ENCODE measurements around the gene AK1. TPM values are rescaled to one million over a fixed set of nuclear protein-coding genes. Genes with fewer than 3 reads are reported as not detected.

Gene AK1
- total RNA-seq, 2 donors from 2014 or later, result 22.2 to 123 TPM

Small RNA genes within 50 kb of the gene (microRNA-seq; reads per million reads assigned to microRNA genes)
- gene MIR4672, result not detected

Small RNA genes within 50 kb of the gene (small RNA-seq; reads per million reads assigned to genes)
- gene MIR4672, result 0 reads per million in 2 donors
- 0 reads per million in 2 donors for gene RF00019
- gene RNA5SP296, result 0 reads per million in 2 donors

Other genes starting within 250 kb of the AK1 start
- 1 to 10 TPM in 1 of 2 donors, not detected in 1; 2.8 TPM for gene CFAP157, start 170.7 kb downstream of the AK1 start, total RNA-seq
- gene PTRH1, start 162.0 kb downstream of the AK1 start, total RNA-seq, result 10 to 100 TPM; 25.4 to 28.6 TPM
- 1 to 10 TPM in 1 of 2 donors, not detected in 1; 3.4 TPM for gene TTC16, start 161.6 kb downstream of the AK1 start, total RNA-seq
- 10 to 100 TPM; 20.4 to 24.1 TPM for gene TOR2A, start 142.4 kb downstream of the AK1 start, total RNA-seq
- gene SH2D3C, start 99.0 kb downstream of the AK1 start, total RNA-seq, result 10 to 100 TPM in 1 of 2 donors, 1 to 10 TPM in 1; 5.5 to 11.4 TPM
- gene CDK9, start 91.6 kb downstream of the AK1 start, total RNA-seq, result 100 to 1,000 TPM in 1 of 2 donors, 10 to 100 TPM in 1; 60.3 to 130 TPM
- 100 to 1,000 TPM; 117 TPM for gene FPGS, start 74.8 kb downstream of the AK1 start, total RNA-seq
- 100 to 1,000 TPM in 1 of 2 donors, 10 to 100 TPM in 1; 24.3 to 336 TPM for gene ENG, start 23.0 kb downstream of the AK1 start, total RNA-seq
- 10 to 100 TPM; 46.4 to 95.1 TPM for gene ST6GALNAC6, start 21.9 kb upstream of the AK1 start, total RNA-seq
- gene ST6GALNAC4, start 39.4 kb upstream of the AK1 start, total RNA-seq, result 10 to 100 TPM; 21.8 to 47.0 TPM
- gene PIP5KL1, start 53.1 kb upstream of the AK1 start, total RNA-seq, result 10 to 100 TPM in 1 of 2 donors, 1 to 10 TPM in 1; 3.1 to 16.5 TPM
- 10 to 100 TPM; 28.1 to 28.2 TPM for gene DPM2, start 60.2 kb upstream of the AK1 start, total RNA-seq
- 10 to 100 TPM; 23.4 to 84.6 TPM for gene EEIG1, start 103.3 kb upstream of the AK1 start, total RNA-seq
- gene NAIF1, start 189.6 kb upstream of the AK1 start, total RNA-seq, result 10 to 100 TPM; 12.3 to 12.6 TPM
- 10 to 100 TPM; 26.0 to 33.1 TPM for gene SLC25A25, start 190.6 kb upstream of the AK1 start, total RNA-seq